Psoas muscle (tissue), 8 donors: Measurements from ENCODE around the gene SUPT4H1. TPM values are rescaled to one million over a fixed set of nuclear protein-coding genes. Genes with fewer than 3 reads are reported as not detected.
"Not testable (repeated sequence)": the region's sequence is repeated elsewhere in the genome, so short reads cannot be mapped to it uniquely, and the experiment has no call there.

Experiments
- ATAC-seq, 4 donors: fragments of 200-7000 bp; cut with Tn5 transposase; one replicate each; pipeline ENCODE4 v1.9.1; 2020; ENCODE audit warnings: moderate library complexity in 3 of 4, mild to moderate bottlenecking in 2 of 4
- DNase-seq, 2 donors: peaks; one replicate each; pipeline ENCODE4 v3.0.0-alpha.2; 2020
- H3K27ac ChIP-seq: fragments of 200-600 bp; one replicate; pipeline ENCODE4 v1.8.0; 2022
- H3K27me3 ChIP-seq, 3 donors: fragments of 200-600 bp in 1 of 3; one replicate each; pipeline versions ENCODE4 v1.6.1 to v1.8.0; 2013 to 2022; ENCODE audit warnings: low read length in 2 of 3, mild to moderate bottlenecking in 2 of 3, moderate library complexity in 1 of 3; ENCODE audit not compliant: insufficient read depth in 3 of 3
- H3K36me3 ChIP-seq, 2 donors: fragments of 200-600 bp in 1 of 2; one replicate each; pipeline versions ENCODE4 v1.6.1 to v1.8.0; 2013 to 2022; ENCODE audit warnings: low read depth in 1 of 2, mild to moderate bottlenecking in 1 of 2, moderate library complexity in 1 of 2; ENCODE audit not compliant: insufficient read depth in 1 of 2
- H3K4me1 ChIP-seq: fragments of 200-600 bp; one replicate; pipeline ENCODE4 v1.8.0; 2022
- H3K4me3 ChIP-seq: fragments of 200-600 bp; one replicate; pipeline ENCODE4 v1.8.0; 2022; ENCODE audit warnings: mild to moderate bottlenecking
- H3K9me3 ChIP-seq: fragments of 200-600 bp; one replicate; pipeline ENCODE4 v1.8.0; 2022
- WGBS, 3 donors: extraction: QIAGEN DNeasy Blood & Tissue Kit; methylation state at CpG; one replicate each; pipeline versions ENCODE4 v1.1.6 to v1.1.7; 2013; 5-methylcytosine and 5-hydroxymethylcytosine counted together
- intact Hi-C, 2 donors: fragments of 100-400 bp; cut with DNase I; formaldehyde crosslinking; loops; one replicate each; pipeline versions ENCODE4 v1.11.0 to v1.14.2; 2022
- polyA plus RNA-seq, 3 donors: library from polyadenylated mRNA; stranded (reverse); fragments of 200-250 nt; gene quantifications; one replicate each; pipeline ENCODE4 v1.2.3, GENCODE V29; 2013
- total RNA-seq, 4 donors: library from RNA; stranded (reverse); fragmentation: NEBNext Ultra II Directional in 2 of 4; extraction: Animal tissue kit (Norgen Biotek cat#: 25700) in 2 of 4; gene quantifications; one replicate each; pipeline versions ENCODE4 v1.2.1 to v1.2.4, GENCODE V29; 2021 to 2023
- TF ChIP-seq, protein P1 (sequence below): fragments of 200-600 bp; IDR thresholded peaks from one replicate; pipeline ENCODE4 v1.8.0; 2022; ENCODE audit warnings: antibody characterized with exemption
- donor health status: healthy with polysubstance abuse.
- donor health status: DM: no; HTN: no; CAD: no; lungs with moderate emphysema.
- donor health status: Bipolar disorder and iron deficiency.
- donor health status: healthy.
- donor health status: DM: yes; HTN: yes; CAD: no.
- donor health status: DM: no; HTN: no; CAD: no.
- donor health status: DM: no; HTN: no; CAD: no.
- donor health status: DM: yes; HTN: yes; CAD: no.

The SUPT4H1 gene
- total and polyA plus RNA-seq, 7 donors, result 52.1 to 86.8 (median 58.2) TPM

DNA sequence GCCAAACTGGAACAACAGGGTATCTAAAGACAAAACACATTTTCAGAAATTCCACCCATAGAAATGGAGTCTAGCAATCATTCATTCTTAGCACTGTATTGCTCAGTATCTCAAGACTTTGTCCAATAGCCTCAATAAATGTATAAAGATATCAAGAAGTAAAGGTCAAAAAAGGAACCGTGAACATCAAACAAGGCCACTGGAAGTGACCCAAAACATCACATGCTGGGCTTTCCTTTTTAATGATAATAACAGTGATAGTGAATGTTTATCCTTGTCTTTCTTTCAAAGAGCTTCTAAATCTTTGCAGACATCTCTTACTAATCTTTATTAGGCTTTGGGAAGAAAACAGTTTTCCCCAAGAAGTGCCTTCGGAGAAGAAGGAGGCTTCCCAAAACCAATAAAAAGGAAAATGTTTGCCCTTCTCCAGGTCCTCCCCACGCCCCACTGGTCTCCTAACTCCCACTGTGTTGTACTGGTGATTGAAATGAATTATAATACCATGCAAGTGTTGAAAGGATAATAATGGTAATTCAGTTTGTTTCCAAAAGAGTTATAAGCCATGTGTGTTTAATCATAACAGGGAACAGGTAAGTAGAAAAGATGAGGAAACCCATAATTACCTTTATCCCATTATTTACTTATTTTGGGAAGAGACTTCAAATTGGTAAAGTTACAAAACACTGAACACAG, 46.7 kb upstream of the SUPT4H1 start:
- no peaks in the 10 kb centered on the region for H3K4me1 ChIP-seq
- ATAC-seq (no peak), DNase-seq (no peak)
- H3K9me3 ChIP-seq, result no peaks in the 10 kb centered on the region
- no peak overlapping the region for H3K27ac ChIP-seq
- no peaks in the 10 kb centered on the region for H3K36me3 ChIP-seq
- intact Hi-C loops, result no loop called here
- 13 to 20% (median 16%) methylated on average over 3 of the region's 3 CpGs for WGBS, 3 donors
- no peak overlapping the region for H3K4me3 ChIP-seq
- TF ChIP-seq, protein P1, sequence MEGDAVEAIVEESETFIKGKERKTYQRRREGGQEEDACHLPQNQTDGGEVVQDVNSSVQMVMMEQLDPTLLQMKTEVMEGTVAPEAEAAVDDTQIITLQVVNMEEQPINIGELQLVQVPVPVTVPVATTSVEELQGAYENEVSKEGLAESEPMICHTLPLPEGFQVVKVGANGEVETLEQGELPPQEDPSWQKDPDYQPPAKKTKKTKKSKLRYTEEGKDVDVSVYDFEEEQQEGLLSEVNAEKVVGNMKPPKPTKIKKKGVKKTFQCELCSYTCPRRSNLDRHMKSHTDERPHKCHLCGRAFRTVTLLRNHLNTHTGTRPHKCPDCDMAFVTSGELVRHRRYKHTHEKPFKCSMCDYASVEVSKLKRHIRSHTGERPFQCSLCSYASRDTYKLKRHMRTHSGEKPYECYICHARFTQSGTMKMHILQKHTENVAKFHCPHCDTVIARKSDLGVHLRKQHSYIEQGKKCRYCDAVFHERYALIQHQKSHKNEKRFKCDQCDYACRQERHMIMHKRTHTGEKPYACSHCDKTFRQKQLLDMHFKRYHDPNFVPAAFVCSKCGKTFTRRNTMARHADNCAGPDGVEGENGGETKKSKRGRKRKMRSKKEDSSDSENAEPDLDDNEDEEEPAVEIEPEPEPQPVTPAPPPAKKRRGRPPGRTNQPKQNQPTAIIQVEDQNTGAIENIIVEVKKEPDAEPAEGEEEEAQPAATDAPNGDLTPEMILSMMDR, result no peak
- peaks cover 0 to 17% (median 2%) of the 10 kb centered on the region in 3 donors for H3K27me3 ChIP-seq

DNA sequence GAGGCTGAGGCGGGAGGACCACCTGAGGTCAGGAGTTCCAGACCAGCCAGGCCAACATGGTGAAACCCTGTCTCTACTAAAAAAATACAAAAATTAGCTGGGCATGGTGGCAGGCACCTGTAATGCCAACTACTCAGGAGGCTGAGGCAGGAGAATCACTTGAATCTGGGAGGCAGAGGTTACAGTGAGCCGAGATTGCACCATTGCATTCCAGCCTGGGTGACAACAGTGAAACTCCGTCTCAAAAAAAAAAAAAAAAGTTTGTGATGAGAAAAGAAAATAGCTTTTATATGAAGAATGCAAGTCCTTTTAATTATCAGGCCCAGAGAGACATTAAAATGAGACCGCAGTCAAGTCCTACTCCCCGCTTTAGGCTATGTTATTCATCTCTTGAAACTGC, 45.4 kb upstream of the SUPT4H1 start:
- H3K9me3 ChIP-seq, H3K27ac ChIP-seq, ATAC-seq, H3K36me3 ChIP-seq, H3K4me1 ChIP-seq, intact Hi-C loops, H3K4me3 ChIP-seq, DNase-seq: not testable (repeated sequence)
- 82 to 93% (median 88%) methylated on average over 5 of the region's 5 CpGs for WGBS, 3 donors
- H3K27me3 ChIP-seq, result peaks cover 0 to 26% (median 6%) of the 10 kb centered on the region in 3 donors

DNA sequence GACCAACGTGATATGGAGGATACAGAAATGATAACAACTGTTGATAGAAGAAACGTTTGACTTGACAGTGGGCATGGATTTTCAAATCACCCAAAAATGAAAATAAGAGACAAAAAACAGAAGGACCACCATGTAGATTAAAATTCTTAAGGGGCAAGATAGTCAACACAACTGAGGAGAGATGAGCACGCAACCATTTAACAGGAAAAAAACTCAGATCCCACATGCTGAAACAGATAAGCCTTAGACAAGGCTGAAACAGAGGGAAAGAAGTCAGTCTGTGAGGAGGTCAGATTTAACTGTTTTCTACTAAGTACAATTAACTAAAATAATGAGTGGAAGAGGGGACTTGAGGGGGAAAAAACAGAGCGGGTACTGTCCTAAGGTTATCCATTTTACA, 44.2 kb upstream of the SUPT4H1 start:
- no peaks in the 10 kb centered on the region for H3K4me1 ChIP-seq
- H3K27ac ChIP-seq, result no peak overlapping the region
- intact Hi-C loops, result no loop called here
- H3K36me3 ChIP-seq, result no peaks in the 10 kb centered on the region
- no peak overlapping the region for H3K4me3 ChIP-seq
- no peak for ATAC-seq
- H3K27me3 ChIP-seq, result peaks cover 0 to 26% (median 8%) of the 10 kb centered on the region in 3 donors
- H3K9me3 ChIP-seq, result no peaks in the 10 kb centered on the region
- no peak for DNase-seq
- TF ChIP-seq, protein P1, result no peak
- 72 to 76% (median 75%) methylated on average over 4 of the region's 4 CpGs for WGBS, 3 donors

DNA sequence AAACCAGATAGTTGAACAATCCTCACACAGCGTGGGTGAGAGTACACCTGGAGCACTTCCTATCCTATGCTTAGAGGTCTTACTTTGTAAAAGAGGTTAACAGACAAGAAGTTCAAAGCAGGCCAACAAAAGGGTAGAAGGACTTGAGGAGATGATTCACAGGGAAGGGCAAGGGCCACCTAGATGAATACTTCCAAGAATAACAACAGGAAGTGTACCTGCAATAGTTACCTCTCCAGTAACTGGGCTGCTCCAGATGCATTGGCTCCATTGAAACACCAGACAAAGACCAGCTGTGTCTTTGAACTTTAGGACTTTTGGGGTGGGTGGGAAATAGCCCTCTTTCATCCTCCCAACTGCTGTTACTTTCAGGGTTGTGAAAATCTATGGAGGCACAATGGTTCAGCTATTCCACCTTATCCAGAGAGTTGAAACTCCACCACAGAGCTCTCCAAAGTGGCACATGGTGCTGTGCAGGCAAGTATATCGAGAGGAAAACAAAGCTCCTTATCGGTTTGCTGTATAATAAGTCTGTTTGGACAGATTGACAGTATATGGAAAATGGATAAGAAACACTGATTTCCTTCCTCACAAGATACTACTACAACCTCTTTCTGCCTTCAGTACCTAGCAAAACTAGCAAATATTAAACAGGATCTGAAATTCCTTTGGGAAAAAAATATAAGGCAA, 42.7 kb upstream of the SUPT4H1 start:
- peaks cover 0 to 26% (median 8%) of the 10 kb centered on the region in 3 donors for H3K27me3 ChIP-seq
- H3K36me3 ChIP-seq, result no peaks in the 10 kb centered on the region
- H3K9me3 ChIP-seq, result no peaks in the 10 kb centered on the region
- intact Hi-C loops, result no loop called here
- TF ChIP-seq, protein P1, result no peak
- H3K4me3 ChIP-seq, result no peak overlapping the region
- 83 to 86% (median 84%) methylated on average over 3 of the region's 3 CpGs for WGBS, 3 donors
- DNase-seq (no peak), ATAC-seq (no peak)
- no peak overlapping the region for H3K27ac ChIP-seq
- no peaks in the 10 kb centered on the region for H3K4me1 ChIP-seq

DNA sequence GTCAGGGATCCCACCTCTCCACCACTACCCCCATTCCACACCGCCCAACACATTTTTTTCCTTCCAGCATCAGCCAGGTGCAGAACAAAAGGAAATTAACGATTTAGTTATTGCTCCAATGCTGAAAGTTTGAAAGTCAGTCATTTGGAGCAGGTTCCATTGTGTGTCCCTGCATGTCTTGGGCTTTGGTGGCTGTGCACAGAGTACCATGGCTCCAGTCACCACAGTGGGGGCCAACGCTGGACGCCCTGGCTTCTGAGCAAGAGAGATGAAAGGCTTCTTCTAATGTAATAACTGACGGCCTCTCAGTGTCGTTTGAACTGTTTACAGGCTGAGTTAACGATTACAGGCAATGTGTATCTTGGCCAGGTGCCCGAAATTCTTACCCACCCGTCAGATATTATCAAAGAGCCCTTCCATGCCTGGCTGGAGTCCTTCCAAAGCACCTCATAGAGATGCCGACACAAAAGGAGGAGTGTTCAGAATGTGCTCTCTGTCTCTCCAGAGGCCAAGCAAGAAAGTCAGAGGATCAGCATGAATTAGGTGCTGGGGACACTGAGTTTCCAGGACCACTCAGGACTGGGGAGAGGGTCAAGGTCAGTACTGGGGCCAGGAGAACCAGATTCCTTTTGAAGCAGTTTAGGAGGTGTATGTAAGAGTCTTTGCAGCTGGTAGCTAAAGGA, 39.4 kb upstream of the SUPT4H1 start:
- DNase-seq (no peak), ATAC-seq (no peak)
- H3K36me3 ChIP-seq, result no peaks in the 10 kb centered on the region
- H3K27ac ChIP-seq, result no peak overlapping the region
- H3K9me3 ChIP-seq, result no peaks in the 10 kb centered on the region
- H3K4me1 ChIP-seq, result no peaks in the 10 kb centered on the region
- no peak overlapping the region for H3K4me3 ChIP-seq
- intact Hi-C loops, result no loop called here
- WGBS, 3 donors, result 42 to 46% (median 45%) methylated on average over 10 of the region's 10 CpGs
- H3K27me3 ChIP-seq, result peaks cover 0 to 26% (median 11%) of the 10 kb centered on the region in 3 donors
- TF ChIP-seq, protein P1, result no peak
